Esophagus squamous epithelium (tissue), 5 donors: ENCODE data around the gene CDKAL1. TPM values are rescaled to one million over a fixed set of nuclear protein-coding genes. Genes with fewer than 3 reads are reported as not detected.

Experiments
- DNase-seq: peaks from one replicate; lab custom pipeline; 2025; lab: John Stamatoyannopoulos, UW
- H3K27ac ChIP-seq, 4 donors: fragments of 200-600 bp; sonication (generic); one replicate each; pipeline ENCODE4 v1.5.1; 2016 to 2019; ENCODE audit warnings: mild to moderate bottlenecking in 1 of 4
- H3K27me3 ChIP-seq, 4 donors: fragments of 200-600 bp; sonication (generic); 1 replicate in 3 of 4; 2 replicates in 1 of 4; pipeline versions ENCODE4 v1.5.1 to v1.6.0; 2017 to 2021; ENCODE audit warnings: antibody characterized with exemption in 1 of 4
- H3K36me3 ChIP-seq, 3 donors: fragments of 200-600 bp; sonication (generic); one replicate each; pipeline ENCODE4 v1.5.1; 2016 to 2019
- H3K4me1 ChIP-seq, 3 donors: fragments of 200-600 bp; sonication (generic); one replicate each; pipeline ENCODE4 v1.5.1; 2017 to 2019
- H3K4me3 ChIP-seq, 4 donors: fragments of 200-600 bp; sonication (generic); 1 replicate in 3 of 4; 2 replicates in 1 of 4; pipeline ENCODE4 v1.5.1; 2016 to 2019; ENCODE audit warnings: mild to moderate bottlenecking in 2 of 4, moderate library complexity in 1 of 4
- H3K9me3 ChIP-seq, 3 donors: fragments of 200-600 bp; sonication (generic); one replicate each; pipeline ENCODE4 v1.5.1; 2016 to 2019
- POLR2A ChIP-seq, 4 donors: fragments of 450-650 bp; IDR thresholded peaks; one replicate each; pipeline ENCODE4 v1.6.1; 2017; ENCODE audit warnings: antibody characterized with exemption in 4 of 4, mild to moderate bottlenecking in 4 of 4, moderate library complexity in 3 of 4
- WGBS, 2 donors: methylation state at CpG; one replicate each; pipeline ENCODE4 v1.1.5; 2018; 5-methylcytosine and 5-hydroxymethylcytosine counted together
- intact Hi-C: fragments of 100-400 bp; cut with DNase I; formaldehyde crosslinking; loops from one replicate; pipeline ENCODE4 v1.15.0; 2022
- total RNA-seq, 4 donors: library from RNA; depleted of rRNA; stranded (reverse); fragments of >200 nt; gene quantifications; one replicate each; pipeline ENCODE4 v1.1.0, GENCODE V29; 2016
- TF ChIP-seq, protein P1 (sequence below), 6 experiments: fragments of 450-650 bp in 4 of 6; fragments of 200-600 bp in 2 of 6; sonication (generic) in 2 of 6; IDR thresholded peaks; one replicate each; pipeline ENCODE4 v1.5.1; 2016 to 2019; ENCODE audit warnings: antibody characterized with exemption in 6 of 6, mild to moderate bottlenecking in 4 of 6, moderate library complexity in 4 of 6
- donor health status: DM: yes; HTN: yes; CAD: no.

The CDKAL1 gene
- total RNA-seq, 4 donors from 2014 or later = 6.5 to 13.0 (median 10.7) TPM

DNA sequence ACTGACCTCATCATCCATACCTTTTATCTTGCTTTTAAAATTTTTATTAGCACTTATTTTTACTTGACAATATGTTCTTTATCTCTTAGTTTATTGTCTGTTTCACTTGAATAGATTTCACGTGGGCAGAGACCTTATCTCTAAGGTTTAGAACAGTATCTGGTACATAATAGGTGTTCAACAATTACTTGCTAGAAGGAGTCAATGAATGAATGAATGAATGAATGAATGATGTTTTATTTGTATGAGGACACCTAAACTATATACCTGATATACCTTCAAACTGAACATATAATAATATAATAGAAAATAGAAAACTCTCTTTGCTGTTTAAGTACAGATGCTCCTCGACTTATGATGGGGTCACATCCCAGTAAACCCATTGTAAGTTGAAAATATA, 412.6 kb downstream of the CDKAL1 start:
- Histone ChIP-seq H3K36me3 (no peaks in the 10 kb centered on the region), H3K27me3 (no peaks in the 10 kb centered on the region), H3K27ac (no peak overlapping the region), H3K9me3 (peaks cover 0 to 11% (median 11%) of the 10 kb centered on the region in 3 donors), H3K4me1 (no peaks in the 10 kb centered on the region), H3K4me3 (no peak overlapping the region)
- WGBS, 2 donors = 82 to 100% methylated on average over 2 of the region's 2 CpGs
- DNase-seq = no peak
- TF ChIP-seq POLR2A (IDR thresholded peaks at IDR 0.05) = no peak
- TF ChIP-seq, protein P1, sequence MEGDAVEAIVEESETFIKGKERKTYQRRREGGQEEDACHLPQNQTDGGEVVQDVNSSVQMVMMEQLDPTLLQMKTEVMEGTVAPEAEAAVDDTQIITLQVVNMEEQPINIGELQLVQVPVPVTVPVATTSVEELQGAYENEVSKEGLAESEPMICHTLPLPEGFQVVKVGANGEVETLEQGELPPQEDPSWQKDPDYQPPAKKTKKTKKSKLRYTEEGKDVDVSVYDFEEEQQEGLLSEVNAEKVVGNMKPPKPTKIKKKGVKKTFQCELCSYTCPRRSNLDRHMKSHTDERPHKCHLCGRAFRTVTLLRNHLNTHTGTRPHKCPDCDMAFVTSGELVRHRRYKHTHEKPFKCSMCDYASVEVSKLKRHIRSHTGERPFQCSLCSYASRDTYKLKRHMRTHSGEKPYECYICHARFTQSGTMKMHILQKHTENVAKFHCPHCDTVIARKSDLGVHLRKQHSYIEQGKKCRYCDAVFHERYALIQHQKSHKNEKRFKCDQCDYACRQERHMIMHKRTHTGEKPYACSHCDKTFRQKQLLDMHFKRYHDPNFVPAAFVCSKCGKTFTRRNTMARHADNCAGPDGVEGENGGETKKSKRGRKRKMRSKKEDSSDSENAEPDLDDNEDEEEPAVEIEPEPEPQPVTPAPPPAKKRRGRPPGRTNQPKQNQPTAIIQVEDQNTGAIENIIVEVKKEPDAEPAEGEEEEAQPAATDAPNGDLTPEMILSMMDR (IDR thresholded peaks at IDR 0.05) = no peak
- intact Hi-C loops = no loop called here

DNA sequence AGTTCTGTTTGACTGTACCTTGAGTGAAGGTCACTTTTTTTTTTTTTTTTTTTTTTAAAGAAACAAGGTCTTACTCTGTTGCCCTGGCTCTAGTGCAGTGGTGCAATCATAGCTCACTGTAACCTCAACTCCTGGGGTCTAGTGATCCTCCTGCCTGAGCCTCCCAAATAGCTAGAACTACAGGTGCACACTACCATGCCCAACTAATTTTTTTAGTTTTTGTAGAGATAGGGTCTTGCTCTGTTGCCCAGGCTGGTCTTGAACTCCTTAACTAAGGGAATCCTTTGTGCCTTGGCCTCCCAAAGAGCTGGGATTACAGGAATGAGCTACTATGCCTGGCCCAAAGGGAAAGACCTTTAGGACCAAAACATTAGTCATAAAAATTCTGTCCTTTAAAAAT, 413.7 kb downstream of the CDKAL1 start:
- intact Hi-C loops = no loop called here
- DNase-seq = no peak

DNA sequence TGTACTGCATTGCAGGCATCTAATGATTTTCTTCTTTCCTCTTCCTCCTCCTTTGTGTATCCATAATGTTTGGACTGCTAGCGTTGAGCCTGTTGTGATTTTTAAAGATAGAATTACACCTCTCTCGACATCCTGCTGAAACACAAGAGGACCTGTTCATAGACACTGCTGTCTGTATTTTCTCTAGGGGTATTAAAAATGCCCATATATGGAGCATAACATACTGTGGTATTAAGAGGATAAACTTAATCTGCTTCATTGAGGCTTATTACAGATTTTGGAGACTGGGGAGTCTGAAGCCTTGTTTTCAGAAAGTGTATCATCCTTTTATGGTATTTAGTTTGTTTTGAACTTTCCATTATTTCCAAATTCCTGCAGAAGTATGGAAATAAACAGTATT, 414.3 kb downstream of the CDKAL1 start:
- Histone ChIP-seq H3K36me3 (no peaks in the 10 kb centered on the region), H3K27me3 (no peaks in the 10 kb centered on the region), H3K4me3 (no peak overlapping the region), H3K9me3 (peaks cover 0 to 2% (median under 1%) of the 10 kb centered on the region in 3 donors), H3K27ac (no peak overlapping the region), H3K4me1 (peaks cover 0 to 3% (median 0%) of the 10 kb centered on the region in 3 donors)
- intact Hi-C loops = no loop called here
- no peak for DNase-seq
- WGBS, 2 donors = 76 to 85% methylated on average over 2 of the region's 2 CpGs
- no peak for TF ChIP-seq POLR2A (IDR thresholded peaks at IDR 0.05)
- TF ChIP-seq, protein P1 (IDR thresholded peaks at IDR 0.05) = no peak

More for the DNA sequence above, 413.7 kb downstream of the CDKAL1 start:
- peaks cover 0 to 3% (median 0%) of the 10 kb centered on the region in 3 donors for H3K4me1 ChIP-seq
- no peaks in the 10 kb centered on the region for H3K27me3 ChIP-seq
- no peak overlapping the region for H3K27ac ChIP-seq
- TF ChIP-seq, protein P1 (IDR thresholded peaks at IDR 0.05) = no peak
- TF ChIP-seq POLR2A (IDR thresholded peaks at IDR 0.05) = no peak
- no peak overlapping the region for H3K4me3 ChIP-seq
- H3K9me3 ChIP-seq = peaks cover 0 to 6% (median 4%) of the 10 kb centered on the region in 3 donors
- no peaks in the 10 kb centered on the region for H3K36me3 ChIP-seq

DNA sequence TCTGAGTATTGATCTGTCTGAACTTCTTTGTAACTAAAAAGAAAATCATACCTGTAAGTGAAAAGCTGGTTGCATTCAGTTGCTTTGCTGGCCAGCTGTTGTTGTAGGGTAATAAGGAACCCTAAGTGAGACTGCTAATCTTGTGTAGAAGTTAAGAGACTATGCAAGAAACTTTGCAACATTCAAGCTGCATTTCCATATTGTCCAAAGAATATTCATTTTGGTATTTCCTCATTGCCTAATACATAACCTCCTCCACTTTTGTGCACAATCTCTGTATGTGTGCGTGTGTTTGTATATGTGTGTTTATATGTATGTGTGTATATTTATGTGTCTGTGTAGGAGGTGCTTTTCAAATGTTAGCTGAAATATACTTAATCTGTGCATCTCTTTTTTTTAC, 414.9 kb downstream of the CDKAL1 start:
- H3K36me3 ChIP-seq = no peaks in the 10 kb centered on the region
- WGBS, 2 donors = 100% methylated on average over 1 of the region's 1 CpG
- no peak overlapping the region for H3K4me3 ChIP-seq
- no peaks in the 10 kb centered on the region for H3K27me3 ChIP-seq
- H3K9me3 ChIP-seq = no peaks in the 10 kb centered on the region
- no peak for DNase-seq
- no peak overlapping the region for H3K27ac ChIP-seq
- intact Hi-C loops = no loop called here
- H3K4me1 ChIP-seq = peaks cover 0 to 3% (median 0%) of the 10 kb centered on the region in 3 donors
- TF ChIP-seq, protein P1 (IDR thresholded peaks at IDR 0.05) = no peak
- TF ChIP-seq POLR2A (IDR thresholded peaks at IDR 0.05) = no peak

DNA sequence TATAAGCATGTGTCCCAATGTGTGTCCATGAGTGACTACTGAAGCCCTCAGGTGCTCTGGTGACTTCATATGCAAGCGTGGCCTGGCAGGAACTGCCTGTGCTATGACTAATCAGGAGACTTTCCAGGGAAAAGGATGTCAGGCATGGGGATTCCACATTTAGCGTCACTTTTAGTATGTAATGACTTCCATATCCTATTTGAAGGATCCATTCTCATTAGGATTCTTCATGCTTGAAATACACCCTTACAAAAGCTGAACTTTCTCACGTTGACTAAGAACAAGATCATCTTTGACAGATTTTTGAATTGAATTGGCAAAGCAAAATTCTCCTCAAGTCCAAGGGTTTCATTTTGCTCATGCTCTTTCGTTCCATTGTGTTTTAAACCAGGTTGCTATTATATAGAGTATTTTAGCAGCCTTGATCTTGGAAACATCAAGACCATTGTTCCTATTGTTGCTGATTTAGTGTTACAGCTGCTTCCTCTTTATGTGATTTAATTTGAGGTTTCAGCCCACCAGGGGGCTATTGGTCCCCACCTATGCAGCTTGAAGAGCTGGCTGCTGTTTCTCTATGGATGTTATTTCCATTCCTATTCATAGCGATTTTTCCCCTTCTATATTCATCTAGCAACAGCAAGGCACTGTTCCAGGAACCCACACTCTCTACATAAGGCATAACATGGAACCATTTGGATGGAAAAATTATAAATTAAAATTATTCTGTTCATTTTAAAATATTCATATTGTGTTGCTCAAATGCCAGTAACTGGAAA, 418.6 kb downstream of the CDKAL1 start:
- TF ChIP-seq POLR2A (IDR thresholded peaks at IDR 0.05) = no peak
- TF ChIP-seq, protein P1 (IDR thresholded peaks at IDR 0.05) = no peak
- WGBS, 2 donors = 48 to 52% methylated on average over 5 of the region's 5 CpGs
- Histone ChIP-seq H3K9me3 (no peaks in the 10 kb centered on the region), H3K27ac (no peak overlapping the region), H3K36me3 (peaks cover 0 to 10% (median 0%) of the 10 kb centered on the region in 3 donors), H3K27me3 (no peaks in the 10 kb centered on the region), H3K4me1 (peaks cover 0 to 3% (median 0%) of the 10 kb centered on the region in 3 donors), H3K4me3 (no peak overlapping the region)
- intact Hi-C loops = no loop called here
- no peak for DNase-seq
